ENCODE measurements around the gene LAPTM5. TPM values are rescaled to one million over a fixed set of nuclear protein-coding genes. Genes with fewer than 3 reads are reported as not detected.

Gene LAPTM5
- total RNA-seq, 1 donor from 2014 or later, result not detected

- Mint-ChIP-seq H3K27me3 (ENCODE audit: insufficient read depth, low read depth) (peaks cover 3% of the 10 kb centered on the region), H3K27ac (peak overlapping the region; percentile 53), H3K9me3 (peaks cover 5% of the 10 kb centered on the region), H3K4me1 (peaks cover 36% of the 10 kb centered on the region), H3K36me3 (no peaks in the 10 kb centered on the region), H3K4me3 (no peak overlapping the region)
- Histone ChIP-seq H3K4me3 (no peak overlapping the region), H4K20me1 (ENCODE audit: low read depth) (no peaks in the 10 kb centered on the region), H3K9ac (peak overlapping the region; percentile 0), H3K79me2 (ENCODE audit: low read depth) (no peaks in the 10 kb centered on the region), H2AFZ (replicated peaks) (peak overlapping the region; percentile 9), H3K4me1 (peaks cover 19% of the 10 kb centered on the region), H3K4me2 (no peak overlapping the region), H3F3A (ENCODE audit: low read depth) (no peaks in the 10 kb centered on the region), H3K9me3 (ENCODE audit: low read depth) (no peaks in the 10 kb centered on the region), H3K36me3 (no peaks in the 10 kb centered on the region), H3K27me3 (no peaks in the 10 kb centered on the region), H3K27ac (no peak overlapping the region)
- DNase-seq (ENCODE audit: low spot score), result no peak
- TF ChIP-seq EZH2 (IDR thresholded peaks at IDR 0.05) (no peak), EZH2phosphoT487 (IDR thresholded peaks at IDR 0.05) (no peak)
- TF ChIP-seq, protein P1, sequence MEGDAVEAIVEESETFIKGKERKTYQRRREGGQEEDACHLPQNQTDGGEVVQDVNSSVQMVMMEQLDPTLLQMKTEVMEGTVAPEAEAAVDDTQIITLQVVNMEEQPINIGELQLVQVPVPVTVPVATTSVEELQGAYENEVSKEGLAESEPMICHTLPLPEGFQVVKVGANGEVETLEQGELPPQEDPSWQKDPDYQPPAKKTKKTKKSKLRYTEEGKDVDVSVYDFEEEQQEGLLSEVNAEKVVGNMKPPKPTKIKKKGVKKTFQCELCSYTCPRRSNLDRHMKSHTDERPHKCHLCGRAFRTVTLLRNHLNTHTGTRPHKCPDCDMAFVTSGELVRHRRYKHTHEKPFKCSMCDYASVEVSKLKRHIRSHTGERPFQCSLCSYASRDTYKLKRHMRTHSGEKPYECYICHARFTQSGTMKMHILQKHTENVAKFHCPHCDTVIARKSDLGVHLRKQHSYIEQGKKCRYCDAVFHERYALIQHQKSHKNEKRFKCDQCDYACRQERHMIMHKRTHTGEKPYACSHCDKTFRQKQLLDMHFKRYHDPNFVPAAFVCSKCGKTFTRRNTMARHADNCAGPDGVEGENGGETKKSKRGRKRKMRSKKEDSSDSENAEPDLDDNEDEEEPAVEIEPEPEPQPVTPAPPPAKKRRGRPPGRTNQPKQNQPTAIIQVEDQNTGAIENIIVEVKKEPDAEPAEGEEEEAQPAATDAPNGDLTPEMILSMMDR (IDR thresholded peaks at IDR 0.05), result no peak
Observed at GRCh38 chr1:30761381-30762151, 4.0 kb upstream of the LAPTM5 start.

- Histone ChIP-seq H3K27me3 (no peaks in the 10 kb centered on the region), H3K27ac (no peak overlapping the region), H3K4me2 (no peak overlapping the region), H3K36me3 (no peaks in the 10 kb centered on the region), H3F3A (ENCODE audit: low read depth) (no peaks in the 10 kb centered on the region), H3K4me1 (peaks cover 19% of the 10 kb centered on the region), H3K4me3 (no peak overlapping the region), H3K79me2 (ENCODE audit: low read depth) (no peaks in the 10 kb centered on the region), H2AFZ (replicated peaks) (no peak overlapping the region), H3K9me3 (ENCODE audit: low read depth) (no peaks in the 10 kb centered on the region), H4K20me1 (ENCODE audit: low read depth) (no peaks in the 10 kb centered on the region), H3K9ac (no peak overlapping the region)
- no peak for DNase-seq (ENCODE audit: low spot score)
- Mint-ChIP-seq H3K36me3 (no peaks in the 10 kb centered on the region), H3K4me3 (no peak overlapping the region), H3K27ac (no peak overlapping the region), H3K9me3 (peaks cover 5% of the 10 kb centered on the region), H3K27me3 (ENCODE audit: insufficient read depth, low read depth) (peaks cover 3% of the 10 kb centered on the region), H3K4me1 (peaks cover 36% of the 10 kb centered on the region)
- TF ChIP-seq EZH2phosphoT487 (IDR thresholded peaks at IDR 0.05), result no peak
- TF ChIP-seq, protein P1 (IDR thresholded peaks at IDR 0.05), result no peak
- no peak for TF ChIP-seq EZH2 (IDR thresholded peaks at IDR 0.05)
Observed at GRCh38 chr1:30760596-30761324, 3.2 kb upstream of the LAPTM5 start.

DNA sequence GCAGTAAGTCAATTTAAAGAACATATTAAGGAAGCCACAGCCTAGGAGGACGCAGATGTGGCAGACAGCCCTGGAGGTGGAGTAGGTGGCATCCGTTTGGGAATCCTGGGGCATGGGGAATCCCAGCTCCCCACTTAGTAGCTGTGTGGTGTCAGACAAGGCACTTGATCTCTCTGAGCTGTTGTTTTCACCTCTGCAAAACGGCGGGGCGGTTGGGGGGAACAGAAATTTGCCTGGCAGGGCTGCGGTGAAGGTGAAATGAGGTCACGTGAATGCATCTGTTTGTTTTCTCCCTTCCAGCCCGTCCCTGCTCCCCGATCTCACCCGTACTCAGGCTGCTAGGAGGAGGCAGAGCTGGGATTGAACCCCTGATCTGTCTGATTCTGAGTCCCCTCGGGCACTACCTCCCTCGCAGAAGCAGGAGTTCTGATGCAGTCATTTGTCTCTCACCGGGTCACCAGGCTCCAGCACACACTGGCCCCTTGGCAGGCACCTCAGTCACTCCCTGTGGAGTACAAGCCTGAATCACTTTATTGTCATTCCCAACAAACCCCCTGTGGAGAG lies 2.2 kb upstream of the LAPTM5 start:
- no peak overlapping the region for H3K4me2 ChIP-seq
- H3K79me2 ChIP-seq (ENCODE audit: low read depth), result no peaks in the 10 kb centered on the region
- H3K36me3 ChIP-seq, result no peaks in the 10 kb centered on the region
- no peak overlapping the region for H3K4me3 Mint-ChIP-seq
- no peak overlapping the region for H3K9ac ChIP-seq
- no peaks in the 10 kb centered on the region for H4K20me1 ChIP-seq (ENCODE audit: low read depth)
- H3K9me3 Mint-ChIP-seq, result peaks cover 5% of the 10 kb centered on the region
- no peaks in the 10 kb centered on the region for H3K36me3 Mint-ChIP-seq
- TF ChIP-seq EZH2 (IDR thresholded peaks at IDR 0.05), result no peak
- TF ChIP-seq, protein P1 (IDR thresholded peaks at IDR 0.05), result no peak
- no peak for TF ChIP-seq EZH2phosphoT487 (IDR thresholded peaks at IDR 0.05)
- H2AFZ ChIP-seq (replicated peaks), result no peak overlapping the region
- peaks cover 19% of the 10 kb centered on the region for H3K4me1 ChIP-seq
- no peak overlapping the region for H3K4me3 ChIP-seq
- H3F3A ChIP-seq (ENCODE audit: low read depth), result no peaks in the 10 kb centered on the region
- no peak for DNase-seq (ENCODE audit: low spot score)
- peak overlapping the region; percentile 58 for H3K27ac Mint-ChIP-seq
- H3K9me3 ChIP-seq (ENCODE audit: low read depth), result no peaks in the 10 kb centered on the region
- H3K27ac ChIP-seq, result no peak overlapping the region
- no peaks in the 10 kb centered on the region for H3K27me3 ChIP-seq
- H3K27me3 Mint-ChIP-seq (ENCODE audit: insufficient read depth, low read depth), result peaks cover 3% of the 10 kb centered on the region
- peaks cover 36% of the 10 kb centered on the region for H3K4me1 Mint-ChIP-seq

All from neural progenitor cell (in vitro differentiated cells).